ENCODE data around the gene BRICD5. TPM values are rescaled to one million over a fixed set of nuclear protein-coding genes. Genes with fewer than 3 reads are reported as not detected.

BRICD5 gene
- total RNA-seq, 1 donor from 2014 or later: 0.53 TPM

DNA sequence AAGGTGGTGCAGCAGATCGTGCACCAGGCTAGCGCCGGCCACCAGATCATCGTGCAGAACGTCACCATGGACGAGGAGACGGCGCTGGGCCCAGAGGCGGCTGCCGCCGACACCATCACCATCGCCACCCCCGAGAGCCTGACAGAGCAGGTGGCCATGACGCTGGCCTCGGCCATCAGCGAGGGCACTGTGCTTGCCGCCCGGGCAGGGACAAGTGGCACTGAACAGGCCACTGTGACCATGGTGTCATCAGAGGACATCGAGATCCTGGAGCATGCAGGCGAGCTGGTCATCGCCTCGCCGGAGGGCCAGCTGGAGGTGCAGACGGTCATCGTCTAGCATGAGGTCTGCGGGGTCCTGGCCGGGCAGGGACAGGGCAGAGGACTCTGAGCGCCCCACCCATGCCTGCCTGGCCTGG is 24.6 kb upstream of the BRICD5 start:
- FAIRE-seq (no peak), DNase-seq (ENCODE audit: low read depth) (no peak)
- TF ChIP-seq, protein P1, sequence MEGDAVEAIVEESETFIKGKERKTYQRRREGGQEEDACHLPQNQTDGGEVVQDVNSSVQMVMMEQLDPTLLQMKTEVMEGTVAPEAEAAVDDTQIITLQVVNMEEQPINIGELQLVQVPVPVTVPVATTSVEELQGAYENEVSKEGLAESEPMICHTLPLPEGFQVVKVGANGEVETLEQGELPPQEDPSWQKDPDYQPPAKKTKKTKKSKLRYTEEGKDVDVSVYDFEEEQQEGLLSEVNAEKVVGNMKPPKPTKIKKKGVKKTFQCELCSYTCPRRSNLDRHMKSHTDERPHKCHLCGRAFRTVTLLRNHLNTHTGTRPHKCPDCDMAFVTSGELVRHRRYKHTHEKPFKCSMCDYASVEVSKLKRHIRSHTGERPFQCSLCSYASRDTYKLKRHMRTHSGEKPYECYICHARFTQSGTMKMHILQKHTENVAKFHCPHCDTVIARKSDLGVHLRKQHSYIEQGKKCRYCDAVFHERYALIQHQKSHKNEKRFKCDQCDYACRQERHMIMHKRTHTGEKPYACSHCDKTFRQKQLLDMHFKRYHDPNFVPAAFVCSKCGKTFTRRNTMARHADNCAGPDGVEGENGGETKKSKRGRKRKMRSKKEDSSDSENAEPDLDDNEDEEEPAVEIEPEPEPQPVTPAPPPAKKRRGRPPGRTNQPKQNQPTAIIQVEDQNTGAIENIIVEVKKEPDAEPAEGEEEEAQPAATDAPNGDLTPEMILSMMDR (IDR thresholded peaks at IDR 0.05; ENCODE audit: insufficient read depth, low read length, severe bottlenecking): no peak
- Histone ChIP-seq H3K36me3 (ENCODE audit: control insufficient read depth, insufficient read depth, low read length) (peaks cover 26% of the 10 kb centered on the region), H3K27me3 (ENCODE audit: control insufficient read depth, insufficient read depth, low read length) (peaks cover 16% of the 10 kb centered on the region), H3K4me3 (ENCODE audit: low read depth, low read length) (no peak overlapping the region)

GRCh38 chr16:2234813-2235170 is 24.1 kb upstream of the BRICD5 start:
- Histone ChIP-seq H3K4me3 (ENCODE audit: low read depth, low read length) (no peak overlapping the region), H3K36me3 (ENCODE audit: control insufficient read depth, insufficient read depth, low read length) (peaks cover 26% of the 10 kb centered on the region), H3K27me3 (ENCODE audit: control insufficient read depth, insufficient read depth, low read length) (peaks cover 16% of the 10 kb centered on the region)
- TF ChIP-seq, protein P1 (IDR thresholded peaks at IDR 0.05; ENCODE audit: insufficient read depth, low read length, severe bottlenecking): no peak
- DNase-seq (ENCODE audit: low read depth) (no peak), FAIRE-seq (no peak)

- Histone ChIP-seq H3K4me3 (ENCODE audit: low read depth, low read length) (no peak overlapping the region), H3K36me3 (ENCODE audit: control insufficient read depth, insufficient read depth, low read length) (peaks cover 31% of the 10 kb centered on the region), H3K27me3 (ENCODE audit: control insufficient read depth, insufficient read depth, low read length) (peaks cover 16% of the 10 kb centered on the region)
- TF ChIP-seq, protein P1 (IDR thresholded peaks at IDR 0.05; ENCODE audit: insufficient read depth, low read length, severe bottlenecking): no peak
- DNase-seq (ENCODE audit: low read depth) (no peak), FAIRE-seq (no peak)
Measured at GRCh38 chr16:2233872-2234812, 23.5 kb upstream of the BRICD5 start.

DNA sequence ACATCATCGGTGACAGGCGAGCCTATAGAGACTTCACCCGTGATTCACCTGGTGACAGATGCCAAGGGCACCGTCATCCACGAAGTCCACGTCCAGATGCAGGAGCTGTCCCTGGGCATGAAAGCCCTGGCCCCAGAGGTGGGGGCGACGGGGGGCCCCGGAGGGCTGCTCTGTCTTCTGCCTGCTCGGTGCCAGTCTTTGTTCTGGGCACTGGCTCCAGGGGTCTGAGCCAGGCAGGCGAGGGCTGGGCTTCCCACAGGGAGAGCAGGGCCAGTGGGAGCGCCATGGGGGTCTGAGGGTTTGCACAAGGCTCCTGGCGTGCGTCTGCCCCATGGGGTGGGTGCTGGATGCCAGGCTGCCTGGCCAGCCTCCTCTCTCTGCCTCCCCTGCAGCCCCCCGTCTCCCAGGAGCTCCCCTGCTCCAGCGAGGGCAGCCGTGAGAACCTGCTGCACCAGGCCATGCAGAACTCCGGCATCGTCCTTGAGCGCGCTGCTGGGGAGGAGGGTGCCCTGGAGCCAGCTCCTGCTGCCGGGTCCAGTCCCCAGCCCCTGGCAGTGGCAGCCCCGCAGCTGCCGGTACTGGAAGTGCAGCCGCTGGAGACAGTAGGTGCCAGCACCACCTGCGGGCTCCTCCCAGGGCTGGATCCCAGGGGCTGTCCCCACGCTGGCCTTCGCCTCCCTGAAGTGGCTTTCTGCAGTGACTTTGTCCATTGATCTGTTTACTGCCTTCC is 22.5 kb upstream of the BRICD5 start:
- H3K4me3 ChIP-seq (ENCODE audit: low read depth, low read length): no peak overlapping the region
- peaks cover 16% of the 10 kb centered on the region for H3K27me3 ChIP-seq (ENCODE audit: control insufficient read depth, insufficient read depth, low read length)
- TF ChIP-seq, protein P1 (IDR thresholded peaks at IDR 0.05; ENCODE audit: insufficient read depth, low read length, severe bottlenecking): no peak
- FAIRE-seq (no peak), DNase-seq (ENCODE audit: low read depth) (no peak)
- H3K36me3 ChIP-seq (ENCODE audit: control insufficient read depth, insufficient read depth, low read length): peaks cover 35% of the 10 kb centered on the region

DNA sequence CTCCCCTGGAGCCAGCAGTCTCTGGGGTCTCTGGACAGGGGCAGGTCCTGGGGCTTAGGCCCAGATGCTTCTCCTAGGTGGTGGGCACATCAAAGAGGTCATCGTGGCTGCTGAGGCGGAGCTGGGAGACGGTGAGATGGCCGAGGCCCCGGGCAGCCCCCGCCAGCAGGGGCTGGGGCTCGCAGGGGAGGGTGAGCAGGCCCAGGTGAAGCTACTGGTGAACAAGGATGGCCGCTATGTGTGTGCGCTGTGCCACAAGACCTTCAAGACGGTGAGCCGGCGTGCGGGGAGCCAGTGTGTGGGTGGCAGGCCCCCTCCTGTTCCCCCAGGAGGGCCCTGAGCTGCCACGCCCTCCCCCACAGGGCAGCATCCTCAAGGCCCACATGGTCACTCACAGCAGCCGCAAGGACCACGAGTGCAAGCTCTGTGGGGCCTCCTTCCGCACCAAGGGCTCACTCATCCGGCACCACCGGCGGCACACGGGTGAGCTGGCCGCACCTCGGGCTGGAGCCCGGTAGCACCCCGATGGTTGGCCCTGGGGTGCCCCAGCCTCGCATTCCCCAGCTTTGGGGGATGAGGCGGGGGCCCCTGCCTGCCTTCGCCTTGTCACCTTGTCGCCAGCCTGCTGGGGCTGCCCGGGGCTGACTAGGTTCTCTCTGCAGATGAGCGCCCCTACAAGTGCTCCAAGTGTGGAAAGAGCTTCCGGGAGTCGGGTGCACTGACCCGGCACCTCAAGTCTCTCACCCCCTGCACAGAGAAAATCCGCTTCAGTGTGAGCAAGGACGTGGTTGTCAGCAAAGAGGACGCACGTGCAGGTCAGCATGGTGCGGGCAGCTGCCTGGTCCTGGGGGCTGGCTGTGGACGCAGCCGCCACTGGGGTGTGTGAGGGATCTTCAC is 21.7 kb upstream of the BRICD5 start:
- FAIRE-seq: no peak
- Histone ChIP-seq H3K4me3 (ENCODE audit: low read depth, low read length) (no peak overlapping the region), H3K27me3 (ENCODE audit: control insufficient read depth, insufficient read depth, low read length) (peaks cover 11% of the 10 kb centered on the region), H3K36me3 (ENCODE audit: control insufficient read depth, insufficient read depth, low read length) (peaks cover 38% of the 10 kb centered on the region)
- TF ChIP-seq, protein P1 (IDR thresholded peaks at IDR 0.05; ENCODE audit: insufficient read depth, low read length, severe bottlenecking): no peak
- DNase-seq (ENCODE audit: low read depth): no peak

Measured in bronchial epithelial cell (primary cell).